ENCODE measurements around the gene LGI2. TPM values are rescaled to one million over a fixed set of nuclear protein-coding genes. Genes with fewer than 3 reads are reported as not detected.

LGI2 gene
- total and polyA plus RNA-seq, 9 of the 15 experiments (the other 6 are each of a cell fraction or from before 2014, with no cell fraction given): 0.03 to 0.07 TPM; not detected in 7

GRCh38 chr4:24991015-24991414, 39.7 kb downstream of the LGI2 start:
- POLR2A ChIA-PET: interaction anchor here (0.6 to 0.8 kb wide), 2 partner anchors 13 to 35 kb away, joined by 3 read pairs; no protein-coding TSS in a partner anchor
- no peaks in the 10 kb centered on the region for H3K4me1 ChIP-seq (replicated peaks in 1 of 2; ENCODE audit: control insufficient read depth in 2 of 2, insufficient read depth in 2 of 2, low read length in 2 of 2)
- in situ Hi-C loops (cut with MboI) (no loop called here), intact Hi-C loops (cut with micrococcal nuclease) (no loop called here)
- peaks cover 0 to 2% of the 10 kb centered on the region in 2 experiments; a peak in 1 of 5 replicates for H3K27me3 ChIP-seq (ENCODE audit: control insufficient read depth in 2 of 2, insufficient read depth in 2 of 2, low read length in 2 of 2)
- no peaks in the 10 kb centered on the region for H3K36me3 ChIP-seq (ENCODE audit: control insufficient read depth, insufficient read depth, low read length)
- no peaks in the 10 kb centered on the region for H3K9me3 ChIP-seq (replicated peaks; ENCODE audit: control insufficient read depth, insufficient read depth, low read depth, low read length)
- H3K27ac ChIP-seq (ENCODE audit: extremely low read depth, low read depth, low read length): no peak overlapping the region
- H3K9me1 ChIP-seq (ENCODE audit: control insufficient read depth, insufficient read depth, low read length): no peaks in the 10 kb centered on the region
- no peak for DNase-seq (ENCODE audit: extremely low read depth in 1 of 4, low spot score in 3 of 4)
- H3K9ac ChIP-seq (ENCODE audit: insufficient read depth in 1 of 2, low read depth in 2 of 2, low read length in 2 of 2): no peak overlapping the region
- no peak for ATAC-seq
- H3K79me2 ChIP-seq (ENCODE audit: control insufficient read depth, insufficient read depth, low read length): no peaks in the 10 kb centered on the region
- H2AFZ ChIP-seq (ENCODE audit: low read depth, low read length): no peak overlapping the region
- CTCF ChIA-PET (ENCODE audit: low intra/inter-chr PET ratio): no interaction called here
- 0% methylated on average over 3 of the region's 3 CpGs for WGBS (ENCODE audit: insufficient coverage, low coverage, missing lambda C conversion rate)
- no peak overlapping the region for H3K4me2 ChIP-seq (ENCODE audit: insufficient read depth, low read length)
- no TSS peak for BruUV-seq (replicated peaks)
- no peak overlapping the region for H3K4me3 ChIP-seq
- FAIRE-seq: no peak
- no peaks in the 10 kb centered on the region for H4K20me1 ChIP-seq (replicated peaks; ENCODE audit: control insufficient read depth, insufficient read depth, low read length)
- TF ChIP-seq, protein P1, sequence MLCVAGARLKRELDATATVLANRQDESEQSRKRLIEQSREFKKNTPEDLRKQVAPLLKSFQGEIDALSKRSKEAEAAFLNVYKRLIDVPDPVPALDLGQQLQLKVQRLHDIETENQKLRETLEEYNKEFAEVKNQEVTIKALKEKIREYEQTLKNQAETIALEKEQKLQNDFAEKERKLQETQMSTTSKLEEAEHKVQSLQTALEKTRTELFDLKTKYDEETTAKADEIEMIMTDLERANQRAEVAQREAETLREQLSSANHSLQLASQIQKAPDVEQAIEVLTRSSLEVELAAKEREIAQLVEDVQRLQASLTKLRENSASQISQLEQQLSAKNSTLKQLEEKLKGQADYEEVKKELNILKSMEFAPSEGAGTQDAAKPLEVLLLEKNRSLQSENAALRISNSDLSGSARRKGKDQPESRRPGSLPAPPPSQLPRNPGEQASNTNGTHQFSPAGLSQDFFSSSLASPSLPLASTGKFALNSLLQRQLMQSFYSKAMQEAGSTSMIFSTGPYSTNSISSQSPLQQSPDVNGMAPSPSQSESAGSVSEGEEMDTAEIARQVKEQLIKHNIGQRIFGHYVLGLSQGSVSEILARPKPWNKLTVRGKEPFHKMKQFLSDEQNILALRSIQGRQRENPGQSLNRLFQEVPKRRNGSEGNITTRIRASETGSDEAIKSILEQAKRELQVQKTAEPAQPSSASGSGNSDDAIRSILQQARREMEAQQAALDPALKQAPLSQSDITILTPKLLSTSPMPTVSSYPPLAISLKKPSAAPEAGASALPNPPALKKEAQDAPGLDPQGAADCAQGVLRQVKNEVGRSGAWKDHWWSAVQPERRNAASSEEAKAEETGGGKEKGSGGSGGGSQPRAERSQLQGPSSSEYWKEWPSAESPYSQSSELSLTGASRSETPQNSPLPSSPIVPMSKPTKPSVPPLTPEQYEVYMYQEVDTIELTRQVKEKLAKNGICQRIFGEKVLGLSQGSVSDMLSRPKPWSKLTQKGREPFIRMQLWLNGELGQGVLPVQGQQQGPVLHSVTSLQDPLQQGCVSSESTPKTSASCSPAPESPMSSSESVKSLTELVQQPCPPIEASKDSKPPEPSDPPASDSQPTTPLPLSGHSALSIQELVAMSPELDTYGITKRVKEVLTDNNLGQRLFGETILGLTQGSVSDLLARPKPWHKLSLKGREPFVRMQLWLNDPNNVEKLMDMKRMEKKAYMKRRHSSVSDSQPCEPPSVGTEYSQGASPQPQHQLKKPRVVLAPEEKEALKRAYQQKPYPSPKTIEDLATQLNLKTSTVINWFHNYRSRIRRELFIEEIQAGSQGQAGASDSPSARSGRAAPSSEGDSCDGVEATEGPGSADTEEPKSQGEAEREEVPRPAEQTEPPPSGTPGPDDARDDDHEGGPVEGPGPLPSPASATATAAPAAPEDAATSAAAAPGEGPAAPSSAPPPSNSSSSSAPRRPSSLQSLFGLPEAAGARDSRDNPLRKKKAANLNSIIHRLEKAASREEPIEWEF (CRISPR knock-in tag; IDR thresholded peaks at IDR 0.05): no peak
- TF ChIP-seq TFE3 (CRISPR knock-in tag; IDR thresholded peaks at IDR 0.05): no peak
- TF ChIP-seq ZNF589 (CRISPR knock-in tag; IDR thresholded peaks at IDR 0.05; ENCODE audit: low read depth): no peak
- no peak for TF ChIP-seq DNMT1 (IDR thresholded peaks at IDR 0.05)
- no peak for TF ChIP-seq ZNF3 (CRISPR knock-in tag; IDR thresholded peaks at IDR 0.05)
- no peak for TF ChIP-seq ZNF217 (CRISPR knock-in tag; IDR thresholded peaks at IDR 0.05)
- TF ChIP-seq ZBTB43 (CRISPR knock-in tag; IDR thresholded peaks at IDR 0.05): no peak
- TF ChIP-seq, protein P2, sequence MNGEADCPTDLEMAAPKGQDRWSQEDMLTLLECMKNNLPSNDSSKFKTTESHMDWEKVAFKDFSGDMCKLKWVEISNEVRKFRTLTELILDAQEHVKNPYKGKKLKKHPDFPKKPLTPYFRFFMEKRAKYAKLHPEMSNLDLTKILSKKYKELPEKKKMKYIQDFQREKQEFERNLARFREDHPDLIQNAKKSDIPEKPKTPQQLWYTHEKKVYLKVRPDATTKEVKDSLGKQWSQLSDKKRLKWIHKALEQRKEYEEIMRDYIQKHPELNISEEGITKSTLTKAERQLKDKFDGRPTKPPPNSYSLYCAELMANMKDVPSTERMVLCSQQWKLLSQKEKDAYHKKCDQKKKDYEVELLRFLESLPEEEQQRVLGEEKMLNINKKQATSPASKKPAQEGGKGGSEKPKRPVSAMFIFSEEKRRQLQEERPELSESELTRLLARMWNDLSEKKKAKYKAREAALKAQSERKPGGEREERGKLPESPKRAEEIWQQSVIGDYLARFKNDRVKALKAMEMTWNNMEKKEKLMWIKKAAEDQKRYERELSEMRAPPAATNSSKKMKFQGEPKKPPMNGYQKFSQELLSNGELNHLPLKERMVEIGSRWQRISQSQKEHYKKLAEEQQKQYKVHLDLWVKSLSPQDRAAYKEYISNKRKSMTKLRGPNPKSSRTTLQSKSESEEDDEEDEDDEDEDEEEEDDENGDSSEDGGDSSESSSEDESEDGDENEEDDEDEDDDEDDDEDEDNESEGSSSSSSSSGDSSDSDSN (IDR thresholded peaks at IDR 0.05; ENCODE audit: borderline replicate concordance in 1 of 2, low read depth in 2 of 2, low read length in 2 of 2): no peak
- TF ChIP-seq, protein P3, sequence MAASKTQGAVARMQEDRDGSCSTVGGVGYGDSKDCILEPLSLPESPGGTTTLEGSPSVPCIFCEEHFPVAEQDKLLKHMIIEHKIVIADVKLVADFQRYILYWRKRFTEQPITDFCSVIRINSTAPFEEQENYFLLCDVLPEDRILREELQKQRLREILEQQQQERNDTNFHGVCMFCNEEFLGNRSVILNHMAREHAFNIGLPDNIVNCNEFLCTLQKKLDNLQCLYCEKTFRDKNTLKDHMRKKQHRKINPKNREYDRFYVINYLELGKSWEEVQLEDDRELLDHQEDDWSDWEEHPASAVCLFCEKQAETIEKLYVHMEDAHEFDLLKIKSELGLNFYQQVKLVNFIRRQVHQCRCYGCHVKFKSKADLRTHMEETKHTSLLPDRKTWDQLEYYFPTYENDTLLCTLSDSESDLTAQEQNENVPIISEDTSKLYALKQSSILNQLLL (CRISPR knock-in tag; IDR thresholded peaks at IDR 0.05; ENCODE audit: borderline replicate concordance): no peak
- TF ChIP-seq DIDO1 (tag; IDR thresholded peaks at IDR 0.05; ENCODE audit: low read depth): no peak
